ENCODE measurements around the gene KBTBD7. TPM values are rescaled to one million over a fixed set of nuclear protein-coding genes. Genes with fewer than 3 reads are reported as not detected.

Gene KBTBD7
- total RNA-seq, 4 donors from 2014 or later = 6.5 to 10.3 (median 8.6) TPM

DNA sequence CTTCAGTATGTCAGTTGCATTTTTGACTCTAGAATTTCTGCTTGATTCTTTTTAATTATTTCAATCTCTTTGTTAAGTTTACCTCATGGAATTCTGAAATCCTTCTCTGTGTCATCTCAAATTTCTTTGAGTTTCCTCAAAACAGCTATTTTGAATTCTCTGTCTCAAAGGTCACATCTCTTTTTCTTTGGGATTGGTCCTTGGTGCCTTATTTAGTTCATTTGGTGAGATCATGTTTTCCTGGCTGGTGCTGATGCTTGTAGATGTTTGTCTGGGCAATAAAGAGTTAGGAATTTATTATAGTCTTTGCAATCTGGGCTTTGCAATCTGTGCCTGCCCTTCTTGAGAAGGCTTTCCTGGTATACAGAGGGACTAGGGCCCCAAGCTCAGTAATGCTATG lies 18.5 kb upstream of the KBTBD7 start:
- Histone ChIP-seq H3K9me3 (peaks cover 0 to 19% (median 0%) of the 10 kb centered on the region in 3 donors), H3K27ac (no peak overlapping the region), H3K4me1 (no peaks in the 10 kb centered on the region), H3K4me3 (no peak overlapping the region), H3K36me3 (no peaks in the 10 kb centered on the region), H3K27me3 (no peaks in the 10 kb centered on the region)
- TF ChIP-seq POLR2A (IDR thresholded peaks at IDR 0.05) = no peak
- no peak for TF ChIP-seq EP300 (IDR thresholded peaks at IDR 0.05)
- no peak for TF ChIP-seq POLR2AphosphoS5 (IDR thresholded peaks at IDR 0.05)
- TF ChIP-seq, protein P1, sequence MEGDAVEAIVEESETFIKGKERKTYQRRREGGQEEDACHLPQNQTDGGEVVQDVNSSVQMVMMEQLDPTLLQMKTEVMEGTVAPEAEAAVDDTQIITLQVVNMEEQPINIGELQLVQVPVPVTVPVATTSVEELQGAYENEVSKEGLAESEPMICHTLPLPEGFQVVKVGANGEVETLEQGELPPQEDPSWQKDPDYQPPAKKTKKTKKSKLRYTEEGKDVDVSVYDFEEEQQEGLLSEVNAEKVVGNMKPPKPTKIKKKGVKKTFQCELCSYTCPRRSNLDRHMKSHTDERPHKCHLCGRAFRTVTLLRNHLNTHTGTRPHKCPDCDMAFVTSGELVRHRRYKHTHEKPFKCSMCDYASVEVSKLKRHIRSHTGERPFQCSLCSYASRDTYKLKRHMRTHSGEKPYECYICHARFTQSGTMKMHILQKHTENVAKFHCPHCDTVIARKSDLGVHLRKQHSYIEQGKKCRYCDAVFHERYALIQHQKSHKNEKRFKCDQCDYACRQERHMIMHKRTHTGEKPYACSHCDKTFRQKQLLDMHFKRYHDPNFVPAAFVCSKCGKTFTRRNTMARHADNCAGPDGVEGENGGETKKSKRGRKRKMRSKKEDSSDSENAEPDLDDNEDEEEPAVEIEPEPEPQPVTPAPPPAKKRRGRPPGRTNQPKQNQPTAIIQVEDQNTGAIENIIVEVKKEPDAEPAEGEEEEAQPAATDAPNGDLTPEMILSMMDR (IDR thresholded peaks at IDR 0.05) = no peak
- ATAC-seq = no peak

DNA sequence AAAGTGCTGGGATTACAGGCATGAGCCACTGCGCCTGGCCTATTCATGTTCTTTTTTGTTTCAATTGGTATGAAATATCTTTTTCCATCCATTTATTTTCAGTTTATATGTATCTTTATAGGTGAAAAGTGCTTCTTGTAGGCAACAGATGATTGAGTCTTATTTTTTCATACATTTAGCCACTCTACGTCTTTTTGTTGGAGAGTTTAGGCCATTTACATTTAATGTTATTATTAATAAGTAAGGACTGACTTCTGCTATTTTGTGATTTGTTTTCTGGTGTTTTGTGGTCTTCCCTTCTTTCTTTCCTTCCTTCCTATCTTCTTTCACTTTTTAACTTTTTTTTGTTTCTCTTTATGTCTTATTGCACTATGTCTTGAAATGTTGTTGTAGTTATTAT lies 16.7 kb upstream of the KBTBD7 start:
- H3K4me3 ChIP-seq = no peak overlapping the region
- no peak for ATAC-seq
- H3K9me3 ChIP-seq = peaks cover 0 to 22% (median 0%) of the 10 kb centered on the region in 3 donors
- H3K36me3 ChIP-seq = no peaks in the 10 kb centered on the region
- no peaks in the 10 kb centered on the region for H3K4me1 ChIP-seq
- no peaks in the 10 kb centered on the region for H3K27me3 ChIP-seq
- TF ChIP-seq POLR2A (IDR thresholded peaks at IDR 0.05) (no peak), POLR2AphosphoS5 (IDR thresholded peaks at IDR 0.05) (no peak), EP300 (IDR thresholded peaks at IDR 0.05) (no peak)
- TF ChIP-seq, protein P1 (IDR thresholded peaks at IDR 0.05) = no peak
- H3K27ac ChIP-seq = no peak overlapping the region
- WGBS, 2 donors (ENCODE audit: low coverage in 1 of 2) = 100% methylated on average over 1 of the region's 2 CpGs

DNA sequence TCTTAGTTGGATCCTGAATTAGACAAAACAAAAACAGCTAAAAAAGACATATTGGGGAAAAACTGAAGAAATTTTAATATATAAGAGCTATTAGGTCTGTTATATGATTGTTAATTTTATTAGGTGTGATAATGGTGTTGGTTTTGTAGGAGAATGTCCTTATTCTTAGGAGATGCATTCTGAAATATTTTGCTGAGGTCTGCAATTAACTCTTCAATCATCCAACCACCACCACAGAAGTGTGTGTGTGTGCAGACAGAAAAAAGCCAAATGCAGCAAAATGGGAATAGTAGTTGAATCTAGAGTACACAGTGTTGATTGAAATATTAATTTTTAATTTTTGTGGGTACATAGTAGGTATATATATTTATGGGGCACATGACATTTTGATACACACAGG lies 12.1 kb upstream of the KBTBD7 start:
- H3K27me3 ChIP-seq = no peaks in the 10 kb centered on the region
- H3K4me3 ChIP-seq = no peak overlapping the region
- no peaks in the 10 kb centered on the region for H3K4me1 ChIP-seq
- no peak for ATAC-seq
- H3K27ac ChIP-seq = no peak overlapping the region
- peaks cover 0 to 19% (median 0%) of the 10 kb centered on the region in 3 donors for H3K9me3 ChIP-seq
- H3K36me3 ChIP-seq = no peaks in the 10 kb centered on the region
- no peak for TF ChIP-seq EP300 (IDR thresholded peaks at IDR 0.05)
- TF ChIP-seq POLR2AphosphoS5 (IDR thresholded peaks at IDR 0.05) = no peak
- TF ChIP-seq POLR2A (IDR thresholded peaks at IDR 0.05) = no peak
- TF ChIP-seq, protein P1 (IDR thresholded peaks at IDR 0.05) = no peak

DNA sequence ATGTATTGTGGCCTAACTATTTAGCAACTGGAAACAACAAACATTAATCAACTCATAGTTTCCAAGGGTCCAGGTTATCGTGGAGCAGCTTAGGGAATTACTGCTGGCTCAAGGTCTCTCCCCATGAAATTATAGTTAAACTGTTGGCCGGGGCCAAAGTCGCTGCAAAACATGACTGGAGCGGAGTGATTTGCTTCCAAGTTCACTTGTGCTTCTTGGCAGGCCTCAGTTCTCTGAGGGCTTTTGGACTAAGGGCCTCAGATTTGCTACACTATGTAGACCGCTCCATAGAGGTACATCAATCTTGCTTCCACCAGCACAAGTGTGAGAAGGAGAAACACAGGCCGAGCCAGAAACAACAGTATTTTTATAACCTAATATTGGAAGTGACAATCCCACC lies 9.4 kb upstream of the KBTBD7 start:
- no peak for ATAC-seq
- Histone ChIP-seq H3K36me3 (no peaks in the 10 kb centered on the region), H3K9me3 (peaks cover 0 to 7% (median 0%) of the 10 kb centered on the region in 3 donors), H3K4me3 (no peak overlapping the region), H3K4me1 (no peaks in the 10 kb centered on the region), H3K27me3 (no peaks in the 10 kb centered on the region), H3K27ac (no peak overlapping the region)
- 92 to 100% methylated on average over 1 to 2 of the region's 6 CpGs for WGBS, 2 donors (ENCODE audit: low coverage in 1 of 2)
- no peak for TF ChIP-seq POLR2AphosphoS5 (IDR thresholded peaks at IDR 0.05)
- no peak for TF ChIP-seq POLR2A (IDR thresholded peaks at IDR 0.05)
- no peak for TF ChIP-seq EP300 (IDR thresholded peaks at IDR 0.05)
- TF ChIP-seq, protein P1 (IDR thresholded peaks at IDR 0.05) = no peak

DNA sequence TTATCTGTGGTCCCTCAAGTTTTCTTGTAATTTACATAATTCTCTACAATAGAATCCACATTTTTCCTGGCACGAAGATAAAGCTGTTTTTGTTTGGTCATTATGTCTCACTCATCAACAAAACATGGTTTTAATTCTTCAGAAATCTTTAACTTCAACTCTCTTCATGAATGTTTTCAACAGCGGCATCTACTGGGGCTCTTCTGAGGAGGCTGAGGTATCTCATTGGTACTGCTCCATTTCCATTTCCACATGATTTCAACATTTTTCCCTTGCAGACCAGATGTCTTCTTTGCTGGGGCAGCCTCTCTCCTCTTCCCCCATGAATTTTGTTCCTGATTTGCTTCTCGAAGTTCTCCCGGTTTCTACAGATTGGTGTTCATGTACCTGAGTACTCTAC lies 5.8 kb upstream of the KBTBD7 start:
- WGBS, 2 donors (ENCODE audit: low coverage in 1 of 2) = 85 to 93% methylated on average over 2 to 4 of the region's 4 CpGs
- Histone ChIP-seq H3K27me3 (no peaks in the 10 kb centered on the region), H3K27ac (no peak overlapping the region), H3K4me1 (no peaks in the 10 kb centered on the region), H3K9me3 (no peaks in the 10 kb centered on the region), H3K36me3 (no peaks in the 10 kb centered on the region), H3K4me3 (no peak overlapping the region)
- TF ChIP-seq EP300 (IDR thresholded peaks at IDR 0.05) (no peak), POLR2AphosphoS5 (IDR thresholded peaks at IDR 0.05) (no peak), POLR2A (IDR thresholded peaks at IDR 0.05) (no peak)
- TF ChIP-seq, protein P1 (IDR thresholded peaks at IDR 0.05) = no peak
- ATAC-seq = no peak
